A549 (cell line): Measurements from ENCODE around the gene RASA2.

Experiments
- SMC3 ChIP-seq: fragments of >200 bp; sonication (Bioruptor Twin); formaldehyde crosslinking; IDR thresholded peaks from 3 replicates; pipeline ENCODE4 v1.6.1; 2018; ENCODE audit warnings: inconsistent platforms
- TF ChIP-seq, protein P1 (sequence below): fragments of >200 bp; sonication (Bioruptor Twin); formaldehyde crosslinking; IDR thresholded peaks from 3 replicates; pipeline ENCODE4 v1.5.1; 2016

DNA sequence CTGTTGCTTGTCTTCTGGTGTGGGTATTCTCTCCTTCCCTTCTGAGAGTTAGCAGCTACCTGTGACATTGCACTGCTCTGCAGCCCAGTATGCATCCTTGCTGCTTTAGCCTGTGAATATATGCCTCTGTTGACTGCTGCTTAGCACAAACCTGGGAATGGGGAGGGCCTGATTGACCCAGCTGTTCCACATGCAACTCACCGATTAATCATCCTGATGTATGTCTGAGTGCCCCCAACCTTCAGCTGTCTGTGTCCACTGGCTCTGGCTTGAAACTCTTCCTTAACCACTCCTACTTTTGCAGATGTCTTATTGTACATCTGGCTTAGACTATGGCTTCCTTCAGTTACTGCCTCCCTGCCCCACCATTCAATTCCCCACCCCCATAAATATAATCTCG lies 119.1 kb downstream of the RASA2 start:
- TF ChIP-seq, protein P1, sequence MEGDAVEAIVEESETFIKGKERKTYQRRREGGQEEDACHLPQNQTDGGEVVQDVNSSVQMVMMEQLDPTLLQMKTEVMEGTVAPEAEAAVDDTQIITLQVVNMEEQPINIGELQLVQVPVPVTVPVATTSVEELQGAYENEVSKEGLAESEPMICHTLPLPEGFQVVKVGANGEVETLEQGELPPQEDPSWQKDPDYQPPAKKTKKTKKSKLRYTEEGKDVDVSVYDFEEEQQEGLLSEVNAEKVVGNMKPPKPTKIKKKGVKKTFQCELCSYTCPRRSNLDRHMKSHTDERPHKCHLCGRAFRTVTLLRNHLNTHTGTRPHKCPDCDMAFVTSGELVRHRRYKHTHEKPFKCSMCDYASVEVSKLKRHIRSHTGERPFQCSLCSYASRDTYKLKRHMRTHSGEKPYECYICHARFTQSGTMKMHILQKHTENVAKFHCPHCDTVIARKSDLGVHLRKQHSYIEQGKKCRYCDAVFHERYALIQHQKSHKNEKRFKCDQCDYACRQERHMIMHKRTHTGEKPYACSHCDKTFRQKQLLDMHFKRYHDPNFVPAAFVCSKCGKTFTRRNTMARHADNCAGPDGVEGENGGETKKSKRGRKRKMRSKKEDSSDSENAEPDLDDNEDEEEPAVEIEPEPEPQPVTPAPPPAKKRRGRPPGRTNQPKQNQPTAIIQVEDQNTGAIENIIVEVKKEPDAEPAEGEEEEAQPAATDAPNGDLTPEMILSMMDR, result no peak
- TF ChIP-seq SMC3, result no peak
